Fibroblast of skin of left biceps (primary cell): Measurements from ENCODE around the gene ULK3.

Experiments
- DNase-seq, 2 experiments: peaks; one replicate each; pipeline ENCODE4 v3.0.0-alpha.2; 2013; ENCODE audit warnings: low read depth in 2 of 2

ULK3 gene

GRCh38 chr15:74799255-74799855 is 43.6 kb downstream of the ULK3 start:
- no peak for DNase-seq

- DNase-seq = no peak
These were observed 44.3 kb downstream of the ULK3 start for GRCh38 chr15:74798388-74799254.

- DNase-seq = no peak
These were observed 46.9 kb downstream of the ULK3 start for GRCh38 chr15:74795966-74796625.

- no peak for DNase-seq
These were observed 48.0 kb downstream of the ULK3 start for GRCh38 chr15:74794970-74795349.

GRCh38 chr15:74794248-74794969 is 48.5 kb downstream of the ULK3 start:
- DNase-seq = no peak

GRCh38 chr15:74793135-74794028 is 49.6 kb downstream of the ULK3 start:
- no peak for DNase-seq

- no peak for DNase-seq
These were observed 50.5 kb downstream of the ULK3 start for GRCh38 chr15:74792227-74793016.

- DNase-seq = no peak
These were observed 51.3 kb downstream of the ULK3 start for GRCh38 chr15:74791667-74792066.

- DNase-seq = no peak
These were observed 51.9 kb downstream of the ULK3 start for GRCh38 chr15:74791007-74791406.

- no peak for DNase-seq
These were observed 52.7 kb downstream of the ULK3 start for GRCh38 chr15:74790080-74790916.

GRCh38 chr15:74789741-74790079 is 53.2 kb downstream of the ULK3 start:
- DNase-seq = no peak

GRCh38 chr15:74789171-74789631 is 53.8 kb downstream of the ULK3 start:
- DNase-seq = no peak

GRCh38 chr15:74788683-74789151 is 54.2 kb downstream of the ULK3 start:
- no peak for DNase-seq

- no peak for DNase-seq
These were observed 54.8 kb downstream of the ULK3 start for GRCh38 chr15:74788042-74788682.

GRCh38 chr15:74787251-74788041 is 55.5 kb downstream of the ULK3 start:
- DNase-seq = no peak

GRCh38 chr15:74786551-74787165 is 56.3 kb downstream of the ULK3 start:
- DNase-seq = no peak
